PC-9 (cell line): ENCODE measurements around the gene CD93. TPM values are rescaled to one million over a fixed set of nuclear protein-coding genes. Genes with fewer than 3 reads are reported as not detected.

Experiments
- BruUV-seq: library from RNA; stranded (reverse); fragments of 400-500 nt; replicated peaks from 2 replicates; lab custom pipeline; 2021; lab: Mats Ljungman, UMichigan
- CTCF ChIA-PET: fragments of 300-600 bp; sonication (Branson Sonifier 250); formaldehyde crosslinking; loops from one replicate; lab custom pipeline; 2022; ENCODE audit warnings: antibody characterized with exemption; lab: Charles Lee
- POLR2A ChIA-PET: fragments of 300-600 bp; sonication (Branson Sonifier 250); formaldehyde crosslinking; loops from one replicate; lab custom pipeline; 2022; ENCODE audit warnings: antibody characterized with exemption; ENCODE audit not compliant: unreplicated experiment; lab: Charles Lee
- DNase-seq, 2 experiments: peaks; one replicate each; pipeline versions ENCODE4 v3.0.0 to v3.0.0-alpha.2; 2015 to 2022; ENCODE audit warnings: mixed read lengths in 1 of 2
- H2AFZ ChIP-seq: fragments of 200-600 bp; sonication (generic); 2 replicates; pipeline ENCODE4 v1.8.1; 2017; ENCODE audit warnings: antibody characterized with exemption
- H3F3A ChIP-seq: fragments of 200-600 bp; sonication (generic); 2 replicates; pipeline ENCODE4 v1.8.1; 2017; ENCODE audit warnings: antibody characterized with exemption, mild to moderate bottlenecking, low read depth; ENCODE audit not compliant: insufficient read depth
- H3K27ac ChIP-seq: fragments of 200-600 bp; sonication (generic); 2 replicates; pipeline ENCODE4 v1.6.1; 2016; ENCODE audit warnings: mixed run types
- H3K27me3 ChIP-seq: fragments of 200-600 bp; sonication (generic); 2 replicates; pipeline ENCODE4 v1.6.1; 2016; ENCODE audit warnings: low read depth, mixed run types; ENCODE audit not compliant: insufficient read depth
- H3K36me3 ChIP-seq: fragments of 200-600 bp; sonication (generic); 2 replicates; pipeline ENCODE4 v1.6.1; 2016; ENCODE audit warnings: low read depth, mixed run types
- H3K4me1 ChIP-seq: fragments of 200-600 bp; sonication (generic); replicated peaks from 2 replicates; pipeline ENCODE4 v1.6.1; 2016; ENCODE audit warnings: mixed run types; ENCODE audit not compliant: insufficient read depth
- H3K4me2 ChIP-seq: fragments of 200-600 bp; sonication (generic); 2 replicates; pipeline ENCODE4 v1.6.1; 2017; ENCODE audit warnings: mixed run types
- H3K4me3 ChIP-seq: fragments of 200-600 bp; sonication (generic); 2 replicates; pipeline ENCODE4 v1.6.1; 2016; ENCODE audit warnings: mixed run types
- H3K79me2 ChIP-seq: fragments of 200-600 bp; sonication (generic); 2 replicates; pipeline ENCODE4 v1.6.1; 2017; ENCODE audit warnings: low read depth, mixed run types
- H3K9me2 ChIP-seq: fragments of 200-600 bp; sonication (generic); 2 replicates; pipeline ENCODE4 v1.8.1; 2017; ENCODE audit warnings: mild to moderate bottlenecking; ENCODE audit not compliant: insufficient read depth
- H3K9me3 ChIP-seq: fragments of 200-600 bp; sonication (generic); 2 replicates; pipeline ENCODE4 v1.8.1; 2016; ENCODE audit warnings: low read depth; ENCODE audit not compliant: insufficient read depth
- H4K20me1 ChIP-seq: fragments of 200-600 bp; sonication (generic); 2 replicates; pipeline ENCODE4 v1.8.1; 2017; ENCODE audit not compliant: insufficient read depth
- CTCF ChIP-seq: fragments of 200-600 bp; sonication (generic); conservative IDR thresholded peaks from 2 replicates; pipeline ENCODE4 v1.6.1; 2017; ENCODE audit warnings: mixed run types, antibody characterized with exemption, mild to moderate bottlenecking, moderate library complexity
- EZH2 ChIP-seq: fragments of 200-600 bp; sonication (generic); IDR thresholded peaks from 2 replicates; pipeline ENCODE4 v1.8.0; 2017; ENCODE audit warnings: antibody characterized with exemption, low read depth
- intact Hi-C: fragments of 100-400 bp; cut with micrococcal nuclease; formaldehyde crosslinking; loops from one replicate; pipeline ENCODE4 v1.10.0; 2022; ENCODE audit not compliant: unreplicated experiment
- total RNA-seq: library from RNA; stranded (reverse); gene quantifications from 2 replicates; pipeline ENCODE4 v1.2.3, GENCODE V29; 2021

Gene CD93
- total RNA-seq, 1 experiment from 2014 or later, result 0.07 TPM

GRCh38 chr20:23095499-23095898, 9.4 kb upstream of the CD93 start:
- Histone ChIP-seq H3K27me3 (no peaks in the 10 kb centered on the region), H3K36me3 (no peaks in the 10 kb centered on the region), H3K9me2 (no peaks in the 10 kb centered on the region), H3F3A (no peaks in the 10 kb centered on the region), H3K27ac (peak overlapping the region; percentile 50), H4K20me1 (no peaks in the 10 kb centered on the region), H3K4me3 (no peak overlapping the region), H3K79me2 (no peaks in the 10 kb centered on the region), H3K4me2 (peak overlapping the region; percentile 14), H3K4me1 (peaks cover 30% of the 10 kb centered on the region), H2AFZ (no peak overlapping the region), H3K9me3 (no peaks in the 10 kb centered on the region)
- no peak for DNase-seq
- intact Hi-C loops, result no loop called here
- POLR2A ChIA-PET, result no interaction called here
- no peak for TF ChIP-seq EZH2
- TF ChIP-seq CTCF, result no peak
- no TSS peak for BruUV-seq
- CTCF ChIA-PET, result interaction anchor here (0.7 kb wide), 1 partner anchor 397 kb away, joined by 3 read pairs; no protein-coding TSS in a partner anchor

GRCh38 chr20:23094927-23095326, 8.8 kb upstream of the CD93 start:
- Histone ChIP-seq H3F3A (no peaks in the 10 kb centered on the region), H4K20me1 (no peaks in the 10 kb centered on the region), H3K9me3 (no peaks in the 10 kb centered on the region), H3K4me1 (peaks cover 25% of the 10 kb centered on the region), H3K27ac (peak overlapping the region; percentile 50), H3K79me2 (no peaks in the 10 kb centered on the region), H3K9me2 (no peaks in the 10 kb centered on the region), H2AFZ (no peak overlapping the region), H3K27me3 (no peaks in the 10 kb centered on the region), H3K4me2 (peak overlapping the region; percentile 14), H3K4me3 (no peak overlapping the region), H3K36me3 (no peaks in the 10 kb centered on the region)
- BruUV-seq, result no TSS peak
- ChIA-PET CTCF (interaction anchor here (0.7 kb wide), 1 partner anchor 397 kb away, joined by 3 read pairs; no protein-coding TSS in a partner anchor), POLR2A (no interaction called here)
- no peak for TF ChIP-seq CTCF
- no peak for TF ChIP-seq EZH2
- peak; percentile 8 to 65 for DNase-seq
- intact Hi-C loops, result no loop called here

- ChIA-PET CTCF (no interaction called here), POLR2A (no interaction called here)
- peaks cover 24% of the 10 kb centered on the region for H3K4me1 ChIP-seq
- H3K36me3 ChIP-seq, result no peaks in the 10 kb centered on the region
- H3K4me2 ChIP-seq, result peak overlapping the region; percentile 14; the same call in 1 of the 2 replicates
- H3F3A ChIP-seq, result no peaks in the 10 kb centered on the region
- H3K27me3 ChIP-seq, result no peaks in the 10 kb centered on the region
- no peaks in the 10 kb centered on the region for H3K79me2 ChIP-seq
- peak overlapping the region; percentile 50 for H3K27ac ChIP-seq
- no peak overlapping the region for H2AFZ ChIP-seq
- no peak for TF ChIP-seq CTCF
- TF ChIP-seq EZH2, result no peak
- no peak for DNase-seq
- no peaks in the 10 kb centered on the region for H3K9me3 ChIP-seq
- BruUV-seq, result no TSS peak
- no peak overlapping the region for H3K4me3 ChIP-seq
- no peaks in the 10 kb centered on the region for H4K20me1 ChIP-seq
- intact Hi-C loops, result no loop called here
- no peaks in the 10 kb centered on the region for H3K9me2 ChIP-seq
Measured at GRCh38 chr20:23094213-23094896, 8.2 kb upstream of the CD93 start.
